ENCODE results near the gene SCD.
"Not testable (repeated sequence)": the region's sequence is repeated elsewhere in the genome, so short reads cannot be mapped to it uniquely, and the experiment has no call there.

Gene SCD

GRCh38 chr10:100370714-100371481, 23.9 kb downstream of the SCD start:
- peak; percentile 30 for DNase-seq (ENCODE audit: low read depth)
- no peak overlapping the region for H3K4me3 ChIP-seq (ENCODE audit: low read depth, low read length)
- TF ChIP-seq, protein P1, sequence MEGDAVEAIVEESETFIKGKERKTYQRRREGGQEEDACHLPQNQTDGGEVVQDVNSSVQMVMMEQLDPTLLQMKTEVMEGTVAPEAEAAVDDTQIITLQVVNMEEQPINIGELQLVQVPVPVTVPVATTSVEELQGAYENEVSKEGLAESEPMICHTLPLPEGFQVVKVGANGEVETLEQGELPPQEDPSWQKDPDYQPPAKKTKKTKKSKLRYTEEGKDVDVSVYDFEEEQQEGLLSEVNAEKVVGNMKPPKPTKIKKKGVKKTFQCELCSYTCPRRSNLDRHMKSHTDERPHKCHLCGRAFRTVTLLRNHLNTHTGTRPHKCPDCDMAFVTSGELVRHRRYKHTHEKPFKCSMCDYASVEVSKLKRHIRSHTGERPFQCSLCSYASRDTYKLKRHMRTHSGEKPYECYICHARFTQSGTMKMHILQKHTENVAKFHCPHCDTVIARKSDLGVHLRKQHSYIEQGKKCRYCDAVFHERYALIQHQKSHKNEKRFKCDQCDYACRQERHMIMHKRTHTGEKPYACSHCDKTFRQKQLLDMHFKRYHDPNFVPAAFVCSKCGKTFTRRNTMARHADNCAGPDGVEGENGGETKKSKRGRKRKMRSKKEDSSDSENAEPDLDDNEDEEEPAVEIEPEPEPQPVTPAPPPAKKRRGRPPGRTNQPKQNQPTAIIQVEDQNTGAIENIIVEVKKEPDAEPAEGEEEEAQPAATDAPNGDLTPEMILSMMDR (IDR thresholded peaks at IDR 0.05; ENCODE audit: insufficient read depth, low read depth, low read length, missing control alignments), result no peak

DNA sequence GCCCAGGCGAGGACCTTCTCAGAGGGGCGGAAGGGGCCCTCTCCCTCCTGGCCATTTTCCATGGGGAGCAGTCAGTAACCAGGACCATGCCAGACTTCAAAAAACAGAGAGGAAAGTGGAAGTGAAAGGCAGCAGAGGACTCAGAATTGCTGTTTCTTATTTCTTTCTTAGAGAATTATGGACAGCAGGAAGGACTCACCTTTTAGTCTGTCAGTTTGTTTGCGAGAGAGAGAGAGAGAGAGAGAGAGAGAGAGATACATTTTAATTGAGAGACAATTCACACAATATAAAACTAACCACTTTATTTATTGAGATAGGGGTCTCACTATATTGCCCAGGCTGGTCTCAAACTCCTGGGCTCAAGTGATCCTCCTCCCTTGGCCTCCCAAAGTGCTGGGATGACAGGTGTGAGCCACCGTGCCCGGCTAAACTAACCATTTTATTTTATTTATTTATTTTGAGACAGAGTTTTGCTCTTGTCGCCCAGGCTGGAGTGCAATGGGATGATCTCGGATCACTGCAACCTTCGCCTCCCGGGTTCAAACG, 24.5 kb downstream of the SCD start:
- TF ChIP-seq, protein P1 (IDR thresholded peaks at IDR 0.05; ENCODE audit: insufficient read depth, low read depth, low read length, missing control alignments), result no peak
- no peak overlapping the region for H3K4me3 ChIP-seq (ENCODE audit: low read depth, low read length)
- peak; percentile 22 for DNase-seq (ENCODE audit: low read depth)

DNA sequence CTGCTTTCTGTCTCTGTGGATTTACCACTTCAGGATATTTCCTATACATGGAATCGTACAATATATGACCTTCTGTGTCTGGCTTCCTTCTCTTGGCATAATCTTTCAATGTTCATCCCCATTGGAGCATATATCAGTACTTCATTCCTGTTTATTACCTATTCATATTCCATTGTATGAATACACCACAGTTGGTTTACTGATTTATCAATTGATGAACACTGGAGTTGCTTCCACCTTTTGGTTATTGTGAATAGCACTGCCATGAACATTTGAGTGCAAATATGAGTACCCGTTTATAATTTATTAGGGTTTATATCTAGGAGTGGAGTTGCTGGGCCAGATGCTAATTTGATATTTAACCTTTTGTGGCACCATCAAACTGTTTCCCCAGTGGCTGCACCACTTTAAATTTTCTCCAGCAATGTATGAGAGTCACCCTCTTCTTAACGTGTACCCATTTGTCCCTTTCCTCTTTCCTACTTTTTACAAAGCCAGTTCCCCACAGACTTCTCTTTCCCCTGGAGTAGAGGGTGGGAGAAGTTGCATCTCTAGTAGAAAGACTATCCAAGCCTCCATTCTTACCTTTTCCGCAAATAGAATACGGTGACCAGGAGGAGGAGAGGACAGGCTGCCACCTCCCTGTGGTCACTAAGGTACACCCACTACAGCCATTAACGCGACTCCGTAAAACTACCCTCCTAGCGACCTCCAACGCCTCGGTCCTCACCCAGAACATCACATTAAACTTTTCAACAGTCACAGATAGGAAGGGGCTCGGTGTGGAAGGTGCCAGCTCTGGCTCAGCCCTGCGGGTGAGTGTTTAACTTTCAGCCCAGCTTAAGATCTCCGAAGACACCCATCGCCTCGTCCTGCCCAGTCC, 25.6 kb downstream of the SCD start:
- TF ChIP-seq, protein P1 (IDR thresholded peaks at IDR 0.05; ENCODE audit: insufficient read depth, low read depth, low read length, missing control alignments), result no peak
- no peak for DNase-seq (ENCODE audit: low read depth)
- peak overlapping the region; percentile 83 for H3K4me3 ChIP-seq (ENCODE audit: low read depth, low read length)

GRCh38 chr10:100373298-100374199, 26.5 kb downstream of the SCD start:
- TF ChIP-seq, protein P1 (IDR thresholded peaks at IDR 0.05; ENCODE audit: insufficient read depth, low read depth, low read length, missing control alignments), result no peak
- DNase-seq (ENCODE audit: low read depth), result peak; percentile 98
- H3K4me3 ChIP-seq (ENCODE audit: low read depth, low read length), result peak overlapping the region; percentile 83

DNA sequence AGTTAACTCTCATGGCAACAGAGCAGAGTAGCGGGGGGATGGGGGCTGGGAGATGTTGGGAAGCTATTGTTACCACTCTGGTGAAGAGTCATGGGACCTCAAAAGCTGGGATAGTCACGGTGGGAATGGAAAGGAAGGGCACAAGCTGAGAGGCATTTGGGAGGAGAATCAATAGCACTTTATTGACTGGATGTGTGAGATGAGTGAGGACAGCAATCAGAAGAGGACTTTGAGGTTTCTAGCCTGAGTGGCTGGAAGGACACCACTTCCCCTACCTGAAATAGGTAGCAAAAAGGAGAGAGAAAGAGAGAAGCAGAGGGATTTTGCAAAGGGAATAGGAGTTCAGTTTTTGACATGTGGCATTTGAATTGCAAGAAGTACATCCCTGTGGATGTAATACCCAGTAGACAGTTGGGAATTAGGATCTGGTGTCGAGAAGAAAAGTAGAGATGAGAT, 27.2 kb downstream of the SCD start:
- TF ChIP-seq, protein P1 (IDR thresholded peaks at IDR 0.05; ENCODE audit: insufficient read depth, low read depth, low read length, missing control alignments), result no peak
- H3K4me3 ChIP-seq (ENCODE audit: low read depth, low read length), result peak overlapping the region; percentile 83
- peak; percentile 16 for DNase-seq (ENCODE audit: low read depth)

GRCh38 chr10:100374677-100375353, 27.8 kb downstream of the SCD start:
- H3K4me3 ChIP-seq (ENCODE audit: low read depth, low read length), result peak overlapping the region; percentile 83
- not testable (repeated sequence) for DNase-seq (ENCODE audit: low read depth)

DNA sequence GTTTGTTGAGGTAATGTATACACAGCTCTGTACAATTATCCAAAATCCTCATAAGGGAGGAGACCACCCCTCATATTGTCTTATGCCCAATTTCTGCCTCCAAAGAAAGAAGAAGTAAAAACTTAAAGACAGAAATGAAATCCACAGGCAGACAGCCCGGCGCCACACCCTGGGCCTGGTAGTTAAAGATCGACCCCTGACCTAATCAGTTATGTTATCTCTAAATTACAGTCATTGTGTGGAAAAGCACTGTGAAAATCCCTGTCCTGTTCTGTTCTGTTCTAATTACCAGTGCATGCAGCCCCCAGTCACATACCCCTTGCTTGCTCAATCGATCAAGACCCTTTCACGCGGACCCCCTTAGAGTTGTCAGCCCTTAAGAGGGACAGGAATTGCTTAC, 29.6 kb downstream of the SCD start:
- not testable (repeated sequence) for DNase-seq (ENCODE audit: low read depth); H3K4me3 ChIP-seq (ENCODE audit: low read depth, low read length)

Data from GM12865 (cell line).